Measurements from ENCODE around the gene WNT7A. TPM values are rescaled to one million over a fixed set of nuclear protein-coding genes. Genes with fewer than 3 reads are reported as not detected.
"Not testable (repeated sequence)": the region's sequence is repeated elsewhere in the genome, so short reads cannot be mapped to it uniquely, and the experiment has no call there.

The WNT7A gene
- total RNA-seq, 1 experiment from 2014 or later, result not detected

GRCh38 chr3:13870902-13871301, 9.0 kb downstream of the WNT7A start:
- in situ Hi-C loops (cut with HindIII; ENCODE audit: low pct_unique_long_range_greater_than_20kb, low sequenced_read_pairs), result no loop called here
- DNase-seq (ENCODE audit: low read depth, low spot score), result no peak

GRCh38 chr3:13869761-13870343, 10.0 kb downstream of the WNT7A start:
- no peak for DNase-seq (ENCODE audit: low read depth, low spot score)

GRCh38 chr3:13868844-13869724, 10.8 kb downstream of the WNT7A start:
- DNase-seq (ENCODE audit: low read depth, low spot score), result no peak

More at GRCh38 chr3:13869761-13870343, 10.0 kb downstream of the WNT7A start:
- in situ Hi-C loops (cut with HindIII; ENCODE audit: low pct_unique_long_range_greater_than_20kb, low sequenced_read_pairs), result no loop called here

GRCh38 chr3:13867732-13868131, 12.1 kb downstream of the WNT7A start:
- no peak for DNase-seq (ENCODE audit: low read depth, low spot score)
- in situ Hi-C loops (cut with HindIII; ENCODE audit: low pct_unique_long_range_greater_than_20kb, low sequenced_read_pairs), result no loop called here

More at GRCh38 chr3:13868844-13869724, 10.8 kb downstream of the WNT7A start:
- in situ Hi-C loops (cut with HindIII; ENCODE audit: low pct_unique_long_range_greater_than_20kb, low sequenced_read_pairs), result no loop called here

GRCh38 chr3:13866041-13866965, 13.6 kb downstream of the WNT7A start:
- DNase-seq (ENCODE audit: low read depth, low spot score), result no peak
- in situ Hi-C loops (cut with HindIII; ENCODE audit: low pct_unique_long_range_greater_than_20kb, low sequenced_read_pairs), result no loop called here

GRCh38 chr3:13865581-13865980, 14.3 kb downstream of the WNT7A start:
- DNase-seq (ENCODE audit: low read depth, low spot score), result no peak
- in situ Hi-C loops (cut with HindIII; ENCODE audit: low pct_unique_long_range_greater_than_20kb, low sequenced_read_pairs), result no loop called here

- in situ Hi-C loops (cut with HindIII; ENCODE audit: low pct_unique_long_range_greater_than_20kb, low sequenced_read_pairs), result no loop called here
- DNase-seq (ENCODE audit: low read depth, low spot score), result no peak
Measured at GRCh38 chr3:13865106-13865505, 14.8 kb downstream of the WNT7A start.

GRCh38 chr3:13863965-13864595, 15.8 kb downstream of the WNT7A start:
- in situ Hi-C loops (cut with HindIII; ENCODE audit: low pct_unique_long_range_greater_than_20kb, low sequenced_read_pairs), result no loop called here
- DNase-seq (ENCODE audit: low read depth, low spot score), result no peak

- in situ Hi-C loops (cut with HindIII; ENCODE audit: low pct_unique_long_range_greater_than_20kb, low sequenced_read_pairs), result no loop called here
Measured at GRCh38 chr3:13863382-13863952, 16.4 kb downstream of the WNT7A start.

GRCh38 chr3:13861461-13861860, 18.4 kb downstream of the WNT7A start:
- in situ Hi-C loops (cut with HindIII; ENCODE audit: low pct_unique_long_range_greater_than_20kb, low sequenced_read_pairs), result no loop called here
- DNase-seq (ENCODE audit: low read depth, low spot score), result no peak

More at GRCh38 chr3:13863382-13863952, 16.4 kb downstream of the WNT7A start:
- DNase-seq (ENCODE audit: low read depth, low spot score), result peak; percentile 41

GRCh38 chr3:13860001-13860400, 19.9 kb downstream of the WNT7A start:
- no peak for DNase-seq (ENCODE audit: low read depth, low spot score)
- in situ Hi-C loops (cut with HindIII; ENCODE audit: low pct_unique_long_range_greater_than_20kb, low sequenced_read_pairs), result no loop called here

- no peak for DNase-seq (ENCODE audit: low read depth, low spot score)
- in situ Hi-C loops (cut with HindIII; ENCODE audit: low pct_unique_long_range_greater_than_20kb, low sequenced_read_pairs), result no loop called here
Measured at GRCh38 chr3:13858768-13859520, 20.9 kb downstream of the WNT7A start.

- in situ Hi-C loops (cut with HindIII; ENCODE audit: low pct_unique_long_range_greater_than_20kb, low sequenced_read_pairs), result no loop called here
- DNase-seq (ENCODE audit: low read depth, low spot score), result no peak
Measured at GRCh38 chr3:13857702-13858380, 22.0 kb downstream of the WNT7A start.

GRCh38 chr3:13856628-13857027, 23.2 kb downstream of the WNT7A start:
- DNase-seq (ENCODE audit: low read depth, low spot score); in situ Hi-C loops (cut with HindIII; ENCODE audit: low pct_unique_long_range_greater_than_20kb, low sequenced_read_pairs): not testable (repeated sequence)

GRCh38 chr3:13856006-13856405, 23.9 kb downstream of the WNT7A start:
- in situ Hi-C loops (cut with HindIII; ENCODE audit: low pct_unique_long_range_greater_than_20kb, low sequenced_read_pairs), result no loop called here

GRCh38 chr3:13854492-13854891, 25.4 kb downstream of the WNT7A start:
- in situ Hi-C loops (cut with HindIII; ENCODE audit: low pct_unique_long_range_greater_than_20kb, low sequenced_read_pairs), result no loop called here
- DNase-seq (ENCODE audit: low read depth, low spot score), result no peak

More at GRCh38 chr3:13856006-13856405, 23.9 kb downstream of the WNT7A start:
- no peak for DNase-seq (ENCODE audit: low read depth, low spot score)

Measured in SK-MEL-5 (cell line).